K562 (cell line): ENCODE results near the gene RARRES2. TPM values are rescaled to one million over a fixed set of nuclear protein-coding genes. Genes with fewer than 3 reads are reported as not detected.
A peak's percentile ranks its signal among the peaks of the same experiment; 100 is the strongest.

Experiments used
- BMI1 ChIP-seq: fragments of 150-350 bp; IDR thresholded peaks from 2 replicates; pipeline ENCODE4 v1.6.1; 2014; ENCODE audit warnings: low read length
- CCNT2 ChIP-seq: IDR thresholded peaks from 2 replicates; pipeline ENCODE4 v1.6.1; 2011; ENCODE audit warnings: borderline replicate concordance, low read depth, mild to moderate bottlenecking, moderate library complexity, mixed read lengths, low read length; ENCODE audit not compliant: insufficient read length; ENCODE audit errors: extremely low read depth
- CREB1 ChIP-seq, 2 experiments: sonication (generic) in 1 of 2; formaldehyde crosslinking in 1 of 2; IDR thresholded peaks; 2 replicates each; pipeline versions ENCODE4 v1.6.1 to v1.8.0; 2012 to 2022; ENCODE audit warnings: inconsistent platforms in 1 of 2, mild to moderate bottlenecking in 1 of 2, missing genetic modification reagents in 1 of 2, moderate library complexity in 1 of 2
- FIP1L1 ChIP-seq: fragments of 200-400 bp; formaldehyde crosslinking; IDR thresholded peaks from 2 replicates; pipeline ENCODE4 v1.6.1; 2018; ENCODE audit warnings: mild to moderate bottlenecking, low read depth, low read length; ENCODE audit not compliant: poor library complexity, severe bottlenecking
- FUS ChIP-seq: fragments of 200-400 bp; formaldehyde crosslinking; optimal IDR thresholded peaks from 2 replicates; pipeline ENCODE3; 2017; ENCODE audit warnings: low read depth, low read length
- HNRNPK ChIP-seq: fragments of 200-400 bp; formaldehyde crosslinking; IDR thresholded peaks from one replicate; pipeline ENCODE4 v1.6.1; 2018; ENCODE audit warnings: mild to moderate bottlenecking, low read depth, low read length; ENCODE audit not compliant: poor library complexity, severe bottlenecking
- MTA1 ChIP-seq: fragments of 450-650 bp; IDR thresholded peaks from 2 replicates; pipeline ENCODE4 v1.6.1; 2017; ENCODE audit warnings: borderline replicate concordance
- NFYB ChIP-seq: IDR thresholded peaks from 2 replicates; pipeline ENCODE4 v1.6.1; 2011; ENCODE audit warnings: mild to moderate bottlenecking, moderate library complexity; ENCODE audit not compliant: insufficient read length; ENCODE audit errors: extremely low read depth
- PHTF2 ChIP-seq: fragments of 250-450 bp; sonication (Bioruptor Pico); IDR thresholded peaks from 2 replicates; pipeline ENCODE4 v1.5.0; 2021; ENCODE audit warnings: mild to moderate bottlenecking
- TAF9B ChIP-seq: fragments of 450-650 bp; IDR thresholded peaks from 2 replicates; pipeline ENCODE4 v1.6.1; 2018; ENCODE audit warnings: mild to moderate bottlenecking; ENCODE audit not compliant: partially characterized antibody
- ZKSCAN3 ChIP-seq: fragments of 250-450 bp; sonication (Bioruptor Pico); IDR thresholded peaks from 2 replicates; pipeline ENCODE4 v1.4.0; 2020
- ZNF384 ChIP-seq: IDR thresholded peaks from 2 replicates; pipeline ENCODE4 v1.6.1; 2012; ENCODE audit warnings: low read depth, low read length, improper control_type of control experiment
- ZNF764 ChIP-seq: fragments of 250-450 bp; sonication (Bioruptor Pico); IDR thresholded peaks from 2 replicates; pipeline ENCODE4 v1.4.0; 2020; ENCODE audit warnings: low read depth, mild to moderate bottlenecking, moderate library complexity
- ZSCAN32 ChIP-seq: fragments of 450-650 bp; formaldehyde crosslinking; IDR thresholded peaks from 2 replicates; pipeline ENCODE4 v1.4.0; 2020; ENCODE audit warnings: mild to moderate bottlenecking, moderate library complexity
- polyA plus RNA-seq, 8 experiments: library from polyadenylated mRNA; depleted of rRNA in 4 of 8; stranded (reverse) in 5 of 8; unstranded in 3 of 8; fragments of >200 nt; fragmentation: Nextera tagmentation in 2 of 8; fragmentation: Illumina TruSeq in 1 of 8; extraction: Ambion mirVana in 2 of 8; extraction: Trizol in 1 of 8; gene quantifications; 2 replicates each; pipeline versions ENCODE4 v1.2.1 to v1.2.3, GENCODE V29; 2011 to 2014; ENCODE audit warnings: inconsistent platforms in 1 of 8, missing spikeins in 1 of 8
- total RNA-seq, 7 experiments: library from RNA; depleted of rRNA in 6 of 7; stranded (reverse); fragments of >200 nt in 6 of 7; fragmentation: Illumina TruSeq in 2 of 7; extraction: Trizol in 2 of 7; gene quantifications; 2 replicates each; pipeline versions ENCODE4 v1.2.1 to v1.2.3, GENCODE V29; 2011 to 2021; ENCODE audit warnings: low replicate concordance in 1 of 7
- TF ChIP-seq, protein P1 (sequence below): fragments of 250-450 bp; sonication (Bioruptor Pico); IDR thresholded peaks from 2 replicates; pipeline ENCODE4 v1.4.0; 2020
- TF ChIP-seq, protein P2 (sequence below): sonication (generic); formaldehyde crosslinking; IDR thresholded peaks from 2 replicates; pipeline ENCODE4 v1.8.0; 2022; ENCODE audit warnings: mild to moderate bottlenecking, missing genetic modification reagents
- TF ChIP-seq, protein P3 (sequence below): fragments of 450-650 bp; IDR thresholded peaks from 2 replicates; pipeline ENCODE4 v1.6.1; 2017; ENCODE audit warnings: antibody characterized with exemption, mild to moderate bottlenecking

Gene RARRES2
- total and polyA plus RNA-seq, 9 of the 15 experiments (the other 6 are each of a cell fraction or from before 2014, with no cell fraction given): 0.11 to 1.7 (median 0.23) TPM; not detected in 6

DNA sequence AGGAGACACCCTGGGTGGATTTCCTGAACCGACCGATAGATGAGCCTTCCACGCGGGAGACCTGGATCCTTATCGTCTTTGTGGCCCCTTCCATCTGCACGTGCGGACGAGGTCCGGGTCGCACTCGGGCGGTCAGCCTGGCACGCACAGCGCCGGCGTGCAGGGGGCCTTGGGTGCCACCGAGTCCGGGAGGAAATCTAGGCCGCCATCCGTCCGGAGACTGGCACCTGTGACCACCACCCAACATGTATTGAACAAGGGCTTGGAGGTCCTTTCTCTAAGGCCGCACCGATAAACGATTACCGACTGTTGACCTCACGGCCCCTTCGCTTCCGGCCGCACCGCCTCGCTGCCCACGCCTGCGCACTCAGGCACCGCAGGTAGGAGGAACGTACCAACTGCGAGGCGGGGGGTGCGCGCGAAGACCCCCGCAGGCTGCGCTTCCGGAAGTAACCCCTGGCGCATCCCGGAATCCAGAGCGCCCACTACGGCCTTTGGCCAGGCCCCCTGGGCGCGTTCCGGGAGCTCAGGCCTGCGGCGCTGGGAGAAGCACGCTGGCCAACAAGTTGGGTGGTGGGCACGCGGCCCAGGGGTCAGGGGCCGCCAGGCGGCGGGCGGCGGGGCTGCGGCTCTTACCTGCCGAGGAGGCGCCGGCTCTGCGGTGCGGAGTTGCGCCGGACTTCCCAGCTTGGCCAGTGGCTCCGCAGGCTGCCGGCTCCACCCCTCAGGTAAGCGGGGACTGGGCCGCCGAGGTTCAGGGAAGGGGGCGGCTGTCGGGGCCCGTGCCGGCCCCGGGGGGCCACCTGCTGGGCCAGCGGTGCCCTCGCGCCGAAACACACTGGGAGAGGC, 18.4 kb downstream of the RARRES2 start, which contains the start of the genes ACTR3C and LRRC61 (continued):
- TF ChIP-seq ZNF384 (no peak; the same call in 1 of the 2 replicates), BMI1 (no peak), FUS (peak; percentile 95), ZSCAN32 (CRISPR knock-in tag) (no peak), FIP1L1 (peak; percentile 97), PHTF2 (CRISPR knock-in tag) (peak; percentile 74; the same call in 1 of the 2 replicates), CREB1 (IDR thresholded peaks at IDR 0.05) (peak; percentile 14; the same call in 1 of the 2 replicates), CREB1 (CRISPR knock-in tag; IDR thresholded peaks at IDR 0.05) (peak; percentile 44; the same call in 1 of the 2 replicates), HNRNPK (peak; percentile 43), ZKSCAN3 (no peak), ZNF764 (peak; percentile 48; the same call in 1 of the 2 replicates), MTA1 (peak; percentile 89), NFYB (no peak), CCNT2 (peak; percentile 81), TAF9B (no peak)
- TF ChIP-seq, protein P1, sequence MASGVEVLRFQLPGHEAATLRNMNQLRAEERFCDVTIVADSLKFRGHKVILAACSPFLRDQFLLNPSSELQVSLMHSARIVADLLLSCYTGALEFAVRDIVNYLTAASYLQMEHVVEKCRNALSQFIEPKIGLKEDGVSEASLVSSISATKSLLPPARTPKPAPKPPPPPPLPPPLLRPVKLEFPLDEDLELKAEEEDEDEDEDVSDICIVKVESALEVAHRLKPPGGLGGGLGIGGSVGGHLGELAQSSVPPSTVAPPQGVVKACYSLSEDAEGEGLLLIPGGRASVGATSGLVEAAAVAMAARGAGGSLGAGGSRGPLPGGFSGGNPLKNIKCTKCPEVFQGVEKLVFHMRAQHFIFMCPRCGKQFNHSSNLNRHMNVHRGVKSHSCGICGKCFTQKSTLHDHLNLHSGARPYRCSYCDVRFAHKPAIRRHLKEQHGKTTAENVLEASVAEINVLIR: peak; percentile 61
- TF ChIP-seq, protein P2, sequence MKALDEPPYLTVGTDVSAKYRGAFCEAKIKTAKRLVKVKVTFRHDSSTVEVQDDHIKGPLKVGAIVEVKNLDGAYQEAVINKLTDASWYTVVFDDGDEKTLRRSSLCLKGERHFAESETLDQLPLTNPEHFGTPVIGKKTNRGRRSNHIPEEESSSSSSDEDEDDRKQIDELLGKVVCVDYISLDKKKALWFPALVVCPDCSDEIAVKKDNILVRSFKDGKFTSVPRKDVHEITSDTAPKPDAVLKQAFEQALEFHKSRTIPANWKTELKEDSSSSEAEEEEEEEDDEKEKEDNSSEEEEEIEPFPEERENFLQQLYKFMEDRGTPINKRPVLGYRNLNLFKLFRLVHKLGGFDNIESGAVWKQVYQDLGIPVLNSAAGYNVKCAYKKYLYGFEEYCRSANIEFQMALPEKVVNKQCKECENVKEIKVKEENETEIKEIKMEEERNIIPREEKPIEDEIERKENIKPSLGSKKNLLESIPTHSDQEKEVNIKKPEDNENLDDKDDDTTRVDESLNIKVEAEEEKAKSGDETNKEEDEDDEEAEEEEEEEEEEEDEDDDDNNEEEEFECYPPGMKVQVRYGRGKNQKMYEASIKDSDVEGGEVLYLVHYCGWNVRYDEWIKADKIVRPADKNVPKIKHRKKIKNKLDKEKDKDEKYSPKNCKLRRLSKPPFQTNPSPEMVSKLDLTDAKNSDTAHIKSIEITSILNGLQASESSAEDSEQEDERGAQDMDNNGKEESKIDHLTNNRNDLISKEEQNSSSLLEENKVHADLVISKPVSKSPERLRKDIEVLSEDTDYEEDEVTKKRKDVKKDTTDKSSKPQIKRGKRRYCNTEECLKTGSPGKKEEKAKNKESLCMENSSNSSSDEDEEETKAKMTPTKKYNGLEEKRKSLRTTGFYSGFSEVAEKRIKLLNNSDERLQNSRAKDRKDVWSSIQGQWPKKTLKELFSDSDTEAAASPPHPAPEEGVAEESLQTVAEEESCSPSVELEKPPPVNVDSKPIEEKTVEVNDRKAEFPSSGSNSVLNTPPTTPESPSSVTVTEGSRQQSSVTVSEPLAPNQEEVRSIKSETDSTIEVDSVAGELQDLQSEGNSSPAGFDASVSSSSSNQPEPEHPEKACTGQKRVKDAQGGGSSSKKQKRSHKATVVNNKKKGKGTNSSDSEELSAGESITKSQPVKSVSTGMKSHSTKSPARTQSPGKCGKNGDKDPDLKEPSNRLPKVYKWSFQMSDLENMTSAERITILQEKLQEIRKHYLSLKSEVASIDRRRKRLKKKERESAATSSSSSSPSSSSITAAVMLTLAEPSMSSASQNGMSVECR: peak; percentile 94
- TF ChIP-seq, protein P3, sequence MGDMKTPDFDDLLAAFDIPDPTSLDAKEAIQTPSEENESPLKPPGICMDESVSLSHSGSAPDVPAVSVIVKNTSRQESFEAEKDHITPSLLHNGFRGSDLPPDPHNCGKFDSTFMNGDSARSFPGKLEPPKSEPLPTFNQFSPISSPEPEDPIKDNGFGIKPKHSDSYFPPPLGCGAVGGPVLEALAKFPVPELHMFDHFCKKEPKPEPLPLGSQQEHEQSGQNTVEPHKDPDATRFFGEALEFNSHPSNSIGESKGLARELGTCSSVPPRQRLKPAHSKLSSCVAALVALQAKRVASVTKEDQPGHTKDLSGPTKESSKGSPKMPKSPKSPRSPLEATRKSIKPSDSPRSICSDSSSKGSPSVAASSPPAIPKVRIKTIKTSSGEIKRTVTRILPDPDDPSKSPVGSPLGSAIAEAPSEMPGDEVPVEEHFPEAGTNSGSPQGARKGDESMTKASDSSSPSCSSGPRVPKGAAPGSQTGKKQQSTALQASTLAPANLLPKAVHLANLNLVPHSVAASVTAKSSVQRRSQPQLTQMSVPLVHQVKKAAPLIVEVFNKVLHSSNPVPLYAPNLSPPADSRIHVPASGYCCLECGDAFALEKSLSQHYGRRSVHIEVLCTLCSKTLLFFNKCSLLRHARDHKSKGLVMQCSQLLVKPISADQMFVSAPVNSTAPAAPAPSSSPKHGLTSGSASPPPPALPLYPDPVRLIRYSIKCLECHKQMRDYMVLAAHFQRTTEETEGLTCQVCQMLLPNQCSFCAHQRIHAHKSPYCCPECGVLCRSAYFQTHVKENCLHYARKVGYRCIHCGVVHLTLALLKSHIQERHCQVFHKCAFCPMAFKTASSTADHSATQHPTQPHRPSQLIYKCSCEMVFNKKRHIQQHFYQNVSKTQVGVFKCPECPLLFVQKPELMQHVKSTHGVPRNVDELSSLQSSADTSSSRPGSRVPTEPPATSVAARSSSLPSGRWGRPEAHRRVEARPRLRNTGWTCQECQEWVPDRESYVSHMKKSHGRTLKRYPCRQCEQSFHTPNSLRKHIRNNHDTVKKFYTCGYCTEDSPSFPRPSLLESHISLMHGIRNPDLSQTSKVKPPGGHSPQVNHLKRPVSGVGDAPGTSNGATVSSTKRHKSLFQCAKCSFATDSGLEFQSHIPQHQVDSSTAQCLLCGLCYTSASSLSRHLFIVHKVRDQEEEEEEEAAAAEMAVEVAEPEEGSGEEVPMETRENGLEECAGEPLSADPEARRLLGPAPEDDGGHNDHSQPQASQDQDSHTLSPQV: peak; percentile 97
